Dendritic cell treated with granulocyte-macrophage colony-stimulating factor and Interleukin-4, amounts not matched to agents 40 ng/mL and 50 ng/mL, for 4 days (primary cell): ENCODE measurements around the gene NHLRC4.
A peak's percentile ranks its signal among the peaks of the same experiment; 100 is the strongest.

Source experiments
- H3K27ac Mint-ChIP-seq: one replicate; pipeline ENCODE4 v1.8.0; 2022; ENCODE audit warnings: mild to moderate bottlenecking, mixed read lengths
- H3K27me3 Mint-ChIP-seq: one replicate; pipeline ENCODE4 v1.8.0; 2022; ENCODE audit warnings: mild to moderate bottlenecking, mixed read lengths
- H3K36me3 Mint-ChIP-seq: one replicate; pipeline ENCODE4 v1.8.0; 2022; ENCODE audit warnings: low read depth, mixed read lengths
- H3K4me1 Mint-ChIP-seq: one replicate; pipeline ENCODE4 v1.8.0; 2022; ENCODE audit warnings: low read depth, mixed read lengths
- H3K4me3 Mint-ChIP-seq: one replicate; pipeline ENCODE4 v1.8.0; 2022; ENCODE audit warnings: mild to moderate bottlenecking, moderate library complexity, mixed read lengths
- H3K9me3 Mint-ChIP-seq: one replicate; pipeline ENCODE4 v1.8.0; 2022; ENCODE audit warnings: mixed read lengths
- intact Hi-C: fragments of 100-400 bp; cut with micrococcal nuclease; formaldehyde crosslinking; loops from one replicate; pipeline ENCODE4 v1.15.0; 2022

NHLRC4 gene, protein sequence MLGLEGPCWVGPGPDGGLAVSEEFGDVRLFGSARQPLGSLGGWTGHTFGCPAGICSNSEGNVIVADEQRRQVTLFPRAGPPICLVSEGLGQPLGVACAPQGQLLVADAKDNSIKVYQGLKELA

DNA sequence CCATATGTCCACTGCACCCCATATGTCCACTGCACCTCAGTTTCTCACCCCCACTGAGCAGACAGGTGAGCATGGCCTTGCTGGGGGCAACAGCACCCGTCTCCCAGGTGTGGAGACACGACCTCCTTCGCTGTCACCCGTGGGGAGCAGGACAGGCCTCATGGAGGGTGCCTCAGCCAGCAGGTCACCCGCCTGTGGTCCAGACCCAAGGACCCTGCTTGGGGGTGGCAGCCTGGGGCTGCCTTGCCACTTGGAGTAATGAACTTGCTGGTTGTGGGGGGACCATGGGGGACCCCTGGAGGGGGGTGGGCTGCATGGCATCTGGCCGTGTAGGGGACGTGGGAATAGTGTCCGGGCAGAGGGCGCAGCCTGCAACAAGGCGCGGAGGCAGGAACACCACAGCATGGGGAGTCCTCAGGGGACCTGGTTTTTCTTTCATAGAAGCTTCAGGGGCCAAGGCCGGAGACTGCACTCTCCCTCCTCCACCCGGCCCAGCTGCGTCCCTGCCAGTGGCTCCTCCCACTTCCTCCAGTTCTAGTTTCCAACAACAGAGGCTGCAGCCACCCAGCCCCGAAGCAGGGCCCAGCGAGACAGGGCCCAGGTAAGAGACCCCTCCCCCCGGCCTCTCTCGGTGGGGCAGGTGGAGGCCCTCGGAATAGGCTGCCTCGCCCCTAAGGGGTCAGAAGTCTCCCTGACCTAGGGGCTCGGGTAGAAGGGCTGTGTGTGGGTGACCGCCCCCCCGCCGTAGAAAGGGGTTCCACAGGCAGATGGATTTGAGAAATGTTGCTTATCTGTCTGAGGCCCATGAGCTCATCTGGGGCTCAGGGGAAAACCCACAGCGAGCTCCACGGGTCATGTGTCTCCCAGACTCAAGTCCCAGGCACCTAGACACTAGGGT, at the start of gene NHLRC4:
Gene NHLRC4, plus strand, starts transcription at position 531 of the 898 bp plus-strand sequence. CDS start 1,043 bp downstream, outside the sequence.
- no peaks in the 10 kb centered on the region for H3K9me3 Mint-ChIP-seq
- peak within 1 kb of the TSS; percentile 76 for H3K27ac Mint-ChIP-seq
- H3K4me3 Mint-ChIP-seq: peak within 1 kb of the TSS; percentile 67
- intact Hi-C loops: no loop called here
- peaks cover 2% of the 10 kb centered on the region for H3K36me3 Mint-ChIP-seq
- peaks cover 38% of the 10 kb centered on the region for H3K4me1 Mint-ChIP-seq
- peaks cover 11% of the 10 kb centered on the region for H3K27me3 Mint-ChIP-seq

DNA sequence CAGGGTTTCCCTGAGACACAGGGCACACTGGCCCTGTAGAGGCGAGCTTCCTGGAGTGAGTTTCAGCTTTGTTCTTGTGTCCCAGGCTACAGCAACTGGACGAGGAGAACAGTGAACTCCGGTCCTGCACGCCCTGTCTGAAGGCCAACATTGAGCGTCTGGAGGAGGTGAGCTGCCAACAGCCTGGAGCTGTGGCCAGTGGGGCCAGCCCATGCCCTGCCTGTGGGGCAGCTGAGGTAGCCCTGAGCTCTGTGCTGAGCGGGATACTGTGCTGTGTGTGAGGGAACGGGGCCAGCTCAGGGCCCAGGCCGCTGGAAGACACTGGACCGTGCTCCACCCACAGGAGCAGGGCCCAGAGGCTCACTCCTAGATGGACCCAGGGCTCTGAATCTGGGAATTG, 47.9 kb upstream of the NHLRC4 start:
- intact Hi-C loops: no loop called here
- Mint-ChIP-seq H3K4me1 (peaks cover 11% of the 10 kb centered on the region), H3K4me3 (no peak overlapping the region), H3K27ac (no peak overlapping the region), H3K9me3 (no peaks in the 10 kb centered on the region), H3K27me3 (no peaks in the 10 kb centered on the region), H3K36me3 (peaks cover 27% of the 10 kb centered on the region)

DNA sequence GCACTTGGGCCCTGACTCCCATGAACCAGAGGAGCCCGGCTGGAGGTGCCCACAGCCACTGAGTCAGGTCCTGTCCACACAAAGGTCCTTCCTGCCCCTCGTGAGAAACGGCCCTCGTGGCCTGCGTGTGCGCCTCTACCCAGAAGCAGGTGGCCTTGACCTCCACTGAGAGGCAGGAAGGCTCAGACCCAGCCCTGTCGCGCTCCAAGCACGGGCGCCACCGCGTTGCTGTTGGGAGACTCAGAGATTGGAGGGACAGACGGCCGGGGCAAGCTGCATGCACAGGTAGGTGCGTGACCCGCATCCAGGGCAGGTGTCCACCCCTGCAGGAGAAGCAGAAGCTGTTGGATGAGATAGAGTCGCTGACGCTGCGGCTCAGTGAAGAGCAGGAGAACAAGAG, 47.4 kb upstream of the NHLRC4 start:
- no peaks in the 10 kb centered on the region for H3K27me3 Mint-ChIP-seq
- H3K27ac Mint-ChIP-seq: no peak overlapping the region
- no peaks in the 10 kb centered on the region for H3K9me3 Mint-ChIP-seq
- H3K36me3 Mint-ChIP-seq: peaks cover 27% of the 10 kb centered on the region
- peaks cover 17% of the 10 kb centered on the region for H3K4me1 Mint-ChIP-seq
- intact Hi-C loops: no loop called here
- no peak overlapping the region for H3K4me3 Mint-ChIP-seq

DNA sequence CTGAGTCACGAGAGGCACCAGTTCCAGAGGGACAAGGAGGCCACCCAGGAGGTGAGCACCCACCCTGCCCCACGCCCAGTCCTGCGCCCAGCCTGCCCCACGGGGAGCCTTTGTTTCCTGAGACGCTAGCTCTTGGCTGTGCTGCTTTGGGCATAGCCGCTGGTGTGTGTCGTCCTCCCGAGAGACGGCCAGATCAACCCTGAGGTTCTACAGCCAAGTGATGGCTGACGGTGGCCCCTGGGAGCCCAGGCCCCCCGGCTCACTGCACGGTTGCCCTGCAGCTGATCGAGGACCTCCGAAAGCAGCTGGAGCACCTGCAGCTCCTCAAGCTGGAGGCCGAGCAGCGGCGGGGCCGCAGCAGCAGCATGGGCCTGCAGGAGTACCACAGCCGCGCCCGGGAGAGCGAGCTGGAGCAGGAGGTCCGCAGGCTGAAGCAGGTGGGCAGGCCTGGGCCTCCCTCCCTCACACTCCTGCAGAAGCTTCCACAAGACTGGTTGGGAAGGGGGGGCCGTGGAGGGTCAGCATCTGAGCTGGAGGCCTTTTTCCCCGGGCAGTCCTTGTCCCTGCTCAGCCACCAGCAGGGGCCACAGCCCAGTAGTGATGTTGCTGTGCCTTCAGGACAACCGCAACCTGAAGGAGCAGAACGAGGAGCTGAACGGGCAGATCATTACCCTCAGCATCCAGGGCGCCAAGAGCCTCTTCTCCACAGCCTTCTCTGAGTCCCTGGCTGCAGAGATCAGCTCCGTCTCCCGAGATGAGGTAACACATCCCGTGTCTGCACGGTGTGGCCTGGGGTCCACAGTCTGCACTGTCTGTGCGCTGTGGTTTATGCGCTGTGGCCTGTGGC, 46.7 kb upstream of the NHLRC4 start:
- intact Hi-C loops: no loop called here
- Mint-ChIP-seq H3K4me3 (no peak overlapping the region), H3K27ac (no peak overlapping the region), H3K27me3 (no peaks in the 10 kb centered on the region), H3K4me1 (peaks cover 20% of the 10 kb centered on the region), H3K36me3 (peaks cover 21% of the 10 kb centered on the region), H3K9me3 (no peaks in the 10 kb centered on the region)

DNA sequence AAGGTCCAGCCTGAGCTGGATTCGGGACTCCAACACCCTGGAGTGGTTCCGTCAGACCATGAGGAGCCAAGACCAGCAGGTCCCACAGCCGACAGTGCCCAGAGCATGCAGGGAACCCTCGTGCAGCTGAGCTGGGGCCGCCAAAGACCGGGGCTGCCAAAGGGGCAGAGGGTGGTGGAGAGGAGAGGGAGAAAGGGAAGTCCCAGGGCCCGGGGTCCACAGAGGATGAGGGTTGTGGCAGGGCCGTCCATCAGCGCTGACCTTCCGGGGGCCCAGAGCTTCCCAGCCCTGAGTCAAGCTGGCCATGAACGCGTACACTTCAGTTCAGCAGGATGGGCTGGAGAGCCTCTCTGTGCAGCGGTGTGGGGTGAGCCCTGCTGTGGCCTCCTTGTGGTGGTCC, 46.0 kb upstream of the NHLRC4 start:
- Mint-ChIP-seq H3K36me3 (peaks cover 13% of the 10 kb centered on the region), H3K27me3 (no peaks in the 10 kb centered on the region), H3K4me3 (no peak overlapping the region), H3K4me1 (peaks cover 28% of the 10 kb centered on the region), H3K9me3 (no peaks in the 10 kb centered on the region), H3K27ac (no peak overlapping the region)
- intact Hi-C loops: no loop called here

DNA sequence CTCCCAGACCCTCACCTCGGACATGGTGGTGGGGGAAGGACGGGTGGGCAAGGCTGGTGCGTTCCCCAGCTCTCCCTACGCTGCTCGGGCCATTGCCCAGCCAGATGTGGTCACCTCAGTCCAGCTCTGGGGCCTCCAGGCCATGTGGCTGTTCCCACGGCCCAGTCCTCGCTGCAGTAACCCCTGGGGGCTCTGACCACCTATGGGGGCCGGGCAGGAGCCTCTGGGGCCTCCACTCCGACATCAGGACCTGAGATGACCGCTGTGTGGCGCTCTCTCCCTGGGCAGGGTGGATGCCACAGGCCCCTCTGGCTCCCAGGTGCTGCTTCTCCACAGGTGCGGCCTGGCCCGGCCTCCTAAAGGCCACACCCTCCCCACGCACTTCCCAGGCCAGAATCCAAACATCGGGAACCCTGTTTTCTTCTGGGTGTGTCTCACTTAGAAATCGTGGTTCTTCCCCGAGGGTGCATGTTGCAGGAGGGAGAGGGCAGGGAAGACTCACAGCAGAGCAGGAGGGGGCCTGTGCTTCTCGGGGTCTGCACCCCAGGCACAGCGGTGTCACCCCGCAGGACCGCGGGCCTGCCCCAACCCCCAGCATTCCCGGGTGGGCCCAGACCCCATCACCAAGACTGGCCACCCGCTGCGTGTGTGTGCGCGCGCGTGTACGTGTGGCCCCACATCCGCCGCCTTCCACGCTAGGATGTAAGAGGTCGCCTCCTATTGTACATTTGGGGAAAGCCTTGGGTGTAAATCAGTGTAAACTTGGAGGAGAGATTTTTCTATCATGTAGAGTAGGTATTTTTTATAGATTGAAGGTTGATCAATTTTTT, 45.2 kb upstream of the NHLRC4 start:
- peaks cover 35% of the 10 kb centered on the region for H3K4me1 Mint-ChIP-seq
- no peaks in the 10 kb centered on the region for H3K27me3 Mint-ChIP-seq
- H3K27ac Mint-ChIP-seq: no peak overlapping the region
- H3K4me3 Mint-ChIP-seq: no peak overlapping the region
- peaks cover 13% of the 10 kb centered on the region for H3K36me3 Mint-ChIP-seq
- H3K9me3 Mint-ChIP-seq: no peaks in the 10 kb centered on the region
- intact Hi-C loops: no loop called here

DNA sequence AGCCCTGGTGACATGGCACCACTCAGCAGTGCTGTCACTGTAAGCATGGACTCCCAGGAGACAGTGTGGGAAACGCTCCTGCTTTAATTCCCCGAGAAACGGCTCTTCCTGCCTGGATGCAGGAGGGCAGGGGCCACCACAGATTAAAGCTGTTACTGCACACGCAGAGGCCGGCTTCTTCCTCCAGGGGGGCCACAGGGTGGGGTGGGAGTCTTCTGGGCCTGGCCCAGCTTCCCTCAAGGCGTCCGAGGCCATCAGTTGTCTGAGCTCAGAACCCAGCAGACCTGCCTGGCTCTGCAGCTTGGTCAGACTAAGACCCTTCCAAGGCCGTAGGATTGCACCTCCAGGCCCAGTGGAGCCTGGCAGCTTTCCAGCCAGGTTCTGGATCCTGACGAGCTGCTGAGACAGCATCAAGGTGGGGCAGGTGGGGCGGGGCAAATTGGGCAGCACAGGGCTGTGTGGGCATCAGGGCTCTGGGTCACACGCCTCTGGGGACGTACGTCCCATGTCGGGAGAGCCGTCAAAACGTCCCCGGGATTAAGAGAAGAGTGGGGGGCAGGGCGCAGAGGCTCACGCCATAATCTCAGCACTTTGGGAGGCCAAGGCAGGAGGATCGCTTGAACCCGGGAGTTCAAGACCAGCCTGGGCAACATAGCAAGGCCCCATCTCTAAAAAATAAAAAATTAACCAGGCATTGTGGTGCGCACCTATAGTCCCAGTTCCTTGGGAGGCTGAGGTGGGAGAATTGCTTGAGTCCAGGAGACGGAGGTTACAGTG, 44.3 kb upstream of the NHLRC4 start:
- H3K4me1 Mint-ChIP-seq: peaks cover 38% of the 10 kb centered on the region
- H3K36me3 Mint-ChIP-seq: peaks cover 18% of the 10 kb centered on the region
- H3K9me3 Mint-ChIP-seq: no peaks in the 10 kb centered on the region
- intact Hi-C loops: no loop called here
- H3K27ac Mint-ChIP-seq: no peak overlapping the region
- no peaks in the 10 kb centered on the region for H3K27me3 Mint-ChIP-seq
- no peak overlapping the region for H3K4me3 Mint-ChIP-seq

DNA sequence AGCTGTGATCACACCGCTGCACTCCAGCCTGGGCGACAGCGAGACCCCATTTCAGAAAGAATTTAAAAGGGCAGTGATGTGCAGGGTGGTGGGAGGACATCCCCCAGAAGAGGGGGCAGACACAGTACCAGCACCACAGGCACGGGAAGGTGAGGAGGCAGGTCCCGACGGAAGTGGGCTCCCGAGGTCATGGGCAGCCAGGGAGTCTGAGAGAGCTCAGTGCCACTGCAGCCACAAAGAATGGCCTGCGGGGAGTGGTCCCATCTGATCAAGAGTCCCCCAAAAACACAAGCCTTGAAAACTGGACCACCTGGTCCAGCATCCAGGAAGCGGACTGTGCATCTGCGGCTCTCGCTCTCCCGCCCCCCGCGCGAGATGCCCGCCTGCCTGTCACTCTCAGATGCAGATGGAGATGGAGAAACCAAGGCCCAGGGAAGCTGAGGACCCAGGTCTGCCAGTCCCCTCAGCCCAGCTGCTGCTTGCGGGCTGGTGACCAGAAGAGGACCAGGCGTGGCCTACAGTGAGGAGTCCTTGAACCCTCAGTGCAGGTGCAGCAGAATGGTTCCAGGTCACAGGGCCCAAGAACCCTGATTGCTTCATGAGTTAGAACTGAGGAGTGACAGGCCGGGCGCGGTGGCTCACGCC, 43.6 kb upstream of the NHLRC4 start:
- Mint-ChIP-seq H3K27me3 (no peaks in the 10 kb centered on the region), H3K4me1 (peaks cover 38% of the 10 kb centered on the region), H3K36me3 (peaks cover 19% of the 10 kb centered on the region), H3K4me3 (no peak overlapping the region), H3K27ac (no peak overlapping the region), H3K9me3 (no peaks in the 10 kb centered on the region)
- intact Hi-C loops: no loop called here

DNA sequence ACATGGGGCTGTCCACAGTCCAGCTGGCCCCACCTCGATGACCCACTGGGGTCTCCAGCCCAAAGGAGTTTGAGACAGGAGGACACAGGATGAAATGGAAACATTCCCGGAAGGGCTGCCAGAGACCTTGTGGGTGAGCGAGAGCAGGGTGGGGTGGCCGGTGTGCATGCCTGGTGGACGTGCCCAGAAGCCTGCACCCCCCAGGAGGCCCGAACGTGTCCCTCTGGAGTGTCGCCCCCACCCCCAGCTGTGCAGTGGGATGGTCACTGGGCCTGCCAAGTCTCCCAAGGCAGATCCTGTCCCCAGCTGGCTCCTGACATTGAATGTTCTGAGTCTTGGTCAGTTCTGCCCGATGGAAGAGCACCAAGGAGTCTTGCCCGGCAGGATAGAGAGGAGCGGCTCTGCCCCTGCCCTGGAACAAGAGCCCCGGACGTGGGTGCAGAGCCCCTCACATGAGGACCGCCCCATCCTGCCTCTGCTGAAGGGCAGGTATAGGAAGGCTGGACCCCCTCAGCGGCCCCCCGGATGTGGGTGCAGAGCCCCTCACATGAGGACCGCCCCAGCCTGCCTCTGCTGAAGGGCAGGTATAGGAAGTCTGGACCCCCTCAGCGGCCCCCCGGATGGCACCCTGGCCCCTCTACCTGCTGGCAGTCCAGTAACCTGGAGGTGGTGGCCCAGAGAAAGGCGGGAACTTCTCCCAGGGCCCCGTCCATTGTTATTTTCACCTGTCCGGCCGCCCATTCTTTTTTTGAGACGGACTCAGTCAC, 42.3 kb upstream of the NHLRC4 start:
- Mint-ChIP-seq H3K9me3 (no peaks in the 10 kb centered on the region), H3K27me3 (no peaks in the 10 kb centered on the region), H3K4me3 (no peak overlapping the region), H3K27ac (no peak overlapping the region), H3K4me1 (peaks cover 49% of the 10 kb centered on the region), H3K36me3 (peaks cover 31% of the 10 kb centered on the region)
- intact Hi-C loops: no loop called here

DNA sequence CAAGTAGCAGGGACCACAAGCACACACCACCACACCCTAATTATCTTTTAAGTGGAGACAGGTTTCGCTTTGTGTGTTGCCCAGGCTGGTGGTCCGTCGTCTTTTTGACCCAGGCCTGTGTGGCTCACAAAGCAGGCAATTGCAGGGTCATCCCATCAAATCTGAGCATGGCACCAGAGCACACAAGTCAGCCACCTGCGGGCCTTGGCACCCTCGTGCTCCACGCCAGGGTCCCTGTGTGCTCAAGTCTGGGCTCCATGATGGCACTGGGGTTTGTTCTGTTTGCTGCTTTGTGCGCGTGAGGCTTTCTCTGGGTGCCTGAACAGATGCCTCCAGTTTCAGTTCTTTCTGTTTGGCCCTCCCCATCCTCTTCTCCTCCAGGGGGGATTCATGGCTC, 41.7 kb upstream of the NHLRC4 start:
- H3K27me3 Mint-ChIP-seq: no peaks in the 10 kb centered on the region
- H3K4me1 Mint-ChIP-seq: peaks cover 55% of the 10 kb centered on the region
- H3K27ac Mint-ChIP-seq: peak overlapping the region; percentile 84
- intact Hi-C loops: no loop called here
- no peaks in the 10 kb centered on the region for H3K9me3 Mint-ChIP-seq
- H3K36me3 Mint-ChIP-seq: peaks cover 34% of the 10 kb centered on the region
- H3K4me3 Mint-ChIP-seq: no peak overlapping the region

DNA sequence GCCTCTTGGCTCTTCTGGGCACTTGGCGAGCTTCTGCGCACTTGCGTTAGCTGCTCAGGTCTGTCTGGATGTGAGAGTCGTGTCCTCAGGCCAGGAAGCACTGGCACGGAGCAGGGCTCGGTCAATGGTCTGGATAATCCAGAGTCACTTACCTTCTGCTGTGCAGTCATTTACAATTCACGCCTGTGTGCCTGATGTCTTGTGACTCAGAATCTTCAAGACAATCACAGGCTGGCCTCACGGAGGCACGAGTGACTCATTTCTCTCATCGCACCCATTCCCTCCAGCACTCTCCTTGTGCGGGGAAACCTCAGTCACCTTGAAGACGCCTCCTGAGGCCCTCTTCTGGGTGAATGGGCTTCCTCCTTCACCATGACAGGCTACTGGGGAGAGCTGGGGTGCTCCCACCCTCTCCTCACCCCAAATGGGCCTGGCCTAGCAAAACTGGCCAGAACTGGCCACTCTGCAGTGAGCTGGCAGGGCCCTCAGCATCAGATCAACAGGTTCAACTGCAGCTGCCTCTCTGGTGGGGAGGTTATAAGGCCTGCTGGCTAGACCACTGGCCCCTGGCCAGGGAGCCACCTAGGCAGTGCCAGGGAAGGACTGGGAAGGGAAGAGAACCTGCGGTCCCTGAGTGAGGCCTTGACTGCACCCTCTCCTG, 41.2 kb upstream of the NHLRC4 start:
- peak overlapping the region; percentile 82 for H3K4me3 Mint-ChIP-seq
- H3K4me1 Mint-ChIP-seq: peaks cover 60% of the 10 kb centered on the region
- H3K27ac Mint-ChIP-seq: peak overlapping the region; percentile 84
- H3K36me3 Mint-ChIP-seq: peaks cover 34% of the 10 kb centered on the region
- H3K27me3 Mint-ChIP-seq: no peaks in the 10 kb centered on the region
- H3K9me3 Mint-ChIP-seq: no peaks in the 10 kb centered on the region
- intact Hi-C loops: no loop called here
